Measurements from ENCODE around the gene ECSIT.

The ECSIT gene

GRCh38 chr19:11535792-11536595 is 7.1 kb upstream of the ECSIT start:
- peak; percentile 94 to 97 for DNase-seq
- TF ChIP-seq POLR2A (IDR thresholded peaks at IDR 0.05; ENCODE audit: low read length) = peak; percentile 20
- no peak for TF ChIP-seq GATA1 (IDR thresholded peaks at IDR 0.05; ENCODE audit: low read depth, low read length)

- no peak for DNase-seq
These were observed 6.0 kb upstream of the ECSIT start for GRCh38 chr19:11534948-11535347.

GRCh38 chr19:11534538-11534937 is 5.6 kb upstream of the ECSIT start:
- TF ChIP-seq POLR2A (IDR thresholded peaks at IDR 0.05; ENCODE audit: low read length) (no peak), GATA1 (IDR thresholded peaks at IDR 0.05; ENCODE audit: low read depth, low read length) (no peak)

More at GRCh38 chr19:11534948-11535347, 6.0 kb upstream of the ECSIT start:
- no peak for TF ChIP-seq POLR2A (IDR thresholded peaks at IDR 0.05; ENCODE audit: low read length)
- no peak for TF ChIP-seq GATA1 (IDR thresholded peaks at IDR 0.05; ENCODE audit: low read depth, low read length)

GRCh38 chr19:11530432-11530831 is 1.5 kb upstream of the ECSIT start:
- peak; percentile 84 to 89 for DNase-seq
- TF ChIP-seq POLR2A (IDR thresholded peaks at IDR 0.05; ENCODE audit: low read length) = no peak
- TF ChIP-seq GATA1 (IDR thresholded peaks at IDR 0.05; ENCODE audit: low read depth, low read length) = no peak

More at GRCh38 chr19:11534538-11534937, 5.6 kb upstream of the ECSIT start:
- no peak for DNase-seq

- TF ChIP-seq GATA1 (IDR thresholded peaks at IDR 0.05; ENCODE audit: low read depth, low read length) (no peak), POLR2A (IDR thresholded peaks at IDR 0.05; ENCODE audit: low read length) (no peak)
- no peak for DNase-seq
These were observed 9.8 kb downstream of the ECSIT start for GRCh38 chr19:11519138-11519537.

- TF ChIP-seq POLR2A (IDR thresholded peaks at IDR 0.05; ENCODE audit: low read length) (no peak), GATA1 (IDR thresholded peaks at IDR 0.05; ENCODE audit: low read depth, low read length) (no peak)
- no peak for DNase-seq
These were observed 15.0 kb downstream of the ECSIT start for GRCh38 chr19:11513946-11514345.

- DNase-seq = no peak
- TF ChIP-seq GATA1 (IDR thresholded peaks at IDR 0.05; ENCODE audit: low read depth, low read length) (no peak), POLR2A (IDR thresholded peaks at IDR 0.05; ENCODE audit: low read length) (no peak)
These were observed 18.5 kb downstream of the ECSIT start for GRCh38 chr19:11510444-11510843.

- no peak for DNase-seq
- no peak for TF ChIP-seq GATA1 (IDR thresholded peaks at IDR 0.05; ENCODE audit: low read depth, low read length)
These were observed 21.4 kb downstream of the ECSIT start for GRCh38 chr19:11507370-11508078.

GRCh38 chr19:11506967-11507366 is 22.0 kb downstream of the ECSIT start:
- no peak for DNase-seq
- TF ChIP-seq GATA1 (IDR thresholded peaks at IDR 0.05; ENCODE audit: low read depth, low read length) = no peak
- no peak for TF ChIP-seq POLR2A (IDR thresholded peaks at IDR 0.05; ENCODE audit: low read length)

GRCh38 chr19:11506101-11506555 is 22.8 kb downstream of the ECSIT start:
- DNase-seq = no peak
- no peak for TF ChIP-seq GATA1 (IDR thresholded peaks at IDR 0.05; ENCODE audit: low read depth, low read length)
- TF ChIP-seq POLR2A (IDR thresholded peaks at IDR 0.05; ENCODE audit: low read length) = no peak

- TF ChIP-seq POLR2A (IDR thresholded peaks at IDR 0.05; ENCODE audit: low read length) (peak; percentile 64), GATA1 (IDR thresholded peaks at IDR 0.05; ENCODE audit: low read depth, low read length) (no peak)
- DNase-seq = peak; percentile 96 to 97
These were observed 23.3 kb downstream of the ECSIT start, which contains the start of gene ZNF653 for GRCh38 chr19:11505504-11506100. ZNF653 (minus strand) TSS chr19:11505839; CDS start chr19:11505786, 53 bp downstream.

GRCh38 chr19:11505032-11505503 is 23.9 kb downstream of the ECSIT start:
- peak; percentile 96 to 97 for DNase-seq
- TF ChIP-seq POLR2A (IDR thresholded peaks at IDR 0.05; ENCODE audit: low read length) = no peak
- TF ChIP-seq GATA1 (IDR thresholded peaks at IDR 0.05; ENCODE audit: low read depth, low read length) = no peak

- no peak for TF ChIP-seq GATA1 (IDR thresholded peaks at IDR 0.05; ENCODE audit: low read depth, low read length)
- TF ChIP-seq POLR2A (IDR thresholded peaks at IDR 0.05; ENCODE audit: low read length) = no peak
- DNase-seq = no peak
These were observed 24.4 kb downstream of the ECSIT start for GRCh38 chr19:11504502-11505031.

Data from erythroblast (primary cell).